GM18867 (cell line): ENCODE results near the gene CBFA2T3.

ENCODE experiments used
- ATAC-seq: cut with Tn5 transposase; IDR thresholded peaks from one replicate; pipeline ENCODE4 v1.9.1; 2021; ENCODE audit warnings: mild to moderate bottlenecking, moderate library complexity; ENCODE audit not compliant: unreplicated experiment

CBFA2T3 gene

DNA sequence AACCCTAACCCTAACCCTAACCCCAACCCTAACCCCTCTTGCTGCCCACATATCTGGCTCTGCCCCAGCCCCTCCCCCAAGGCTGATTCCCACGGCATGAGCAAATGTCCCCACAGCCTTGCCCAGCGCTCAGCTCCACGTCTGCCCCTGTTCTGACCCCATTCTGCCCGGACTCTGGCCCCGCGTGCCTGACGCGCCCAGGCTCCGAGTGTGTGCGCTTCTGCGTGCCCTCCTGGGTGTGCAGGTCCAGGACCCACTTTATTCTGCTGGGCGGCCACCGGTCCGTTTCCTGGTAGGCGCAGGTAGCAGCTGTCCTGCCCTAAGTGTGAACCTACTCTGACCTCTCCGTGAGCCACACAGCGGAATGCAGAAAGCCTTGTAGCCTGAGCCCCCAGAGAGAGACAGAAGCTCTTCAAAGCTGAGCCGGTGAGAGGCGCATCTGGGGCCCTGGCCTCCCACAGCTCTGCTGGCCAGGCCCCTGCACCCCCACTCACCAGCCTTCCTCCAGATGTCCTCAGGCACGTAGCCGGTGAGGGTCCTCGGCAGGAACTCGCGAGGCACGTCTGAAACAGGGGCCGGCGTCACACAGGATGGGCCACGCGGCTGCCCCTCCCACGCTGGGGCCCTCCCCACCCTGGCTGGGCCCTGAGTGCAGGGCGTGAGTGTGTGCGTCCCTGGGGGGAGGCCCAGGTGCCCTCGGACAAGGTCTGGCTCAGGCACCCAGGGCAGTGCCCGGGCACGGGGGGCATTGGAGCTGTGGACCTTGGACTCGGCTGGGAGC, 96.6 kb downstream of the CBFA2T3 start:
- ATAC-seq: no peak

DNA sequence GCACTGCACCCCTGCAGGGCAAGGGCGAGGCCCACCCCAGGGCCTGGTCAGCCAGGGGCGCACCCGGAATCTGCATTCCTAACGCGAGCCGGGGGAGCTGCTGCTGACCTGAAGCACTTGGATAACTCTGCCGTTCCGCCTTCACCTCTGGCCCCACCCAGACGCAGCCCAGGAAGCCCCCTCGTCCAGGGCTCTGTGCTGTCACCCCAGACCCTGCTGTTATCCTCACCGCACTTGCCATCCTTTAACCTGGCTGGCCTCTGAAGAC, 97.3 kb downstream of the CBFA2T3 start:
- ATAC-seq: no peak

DNA sequence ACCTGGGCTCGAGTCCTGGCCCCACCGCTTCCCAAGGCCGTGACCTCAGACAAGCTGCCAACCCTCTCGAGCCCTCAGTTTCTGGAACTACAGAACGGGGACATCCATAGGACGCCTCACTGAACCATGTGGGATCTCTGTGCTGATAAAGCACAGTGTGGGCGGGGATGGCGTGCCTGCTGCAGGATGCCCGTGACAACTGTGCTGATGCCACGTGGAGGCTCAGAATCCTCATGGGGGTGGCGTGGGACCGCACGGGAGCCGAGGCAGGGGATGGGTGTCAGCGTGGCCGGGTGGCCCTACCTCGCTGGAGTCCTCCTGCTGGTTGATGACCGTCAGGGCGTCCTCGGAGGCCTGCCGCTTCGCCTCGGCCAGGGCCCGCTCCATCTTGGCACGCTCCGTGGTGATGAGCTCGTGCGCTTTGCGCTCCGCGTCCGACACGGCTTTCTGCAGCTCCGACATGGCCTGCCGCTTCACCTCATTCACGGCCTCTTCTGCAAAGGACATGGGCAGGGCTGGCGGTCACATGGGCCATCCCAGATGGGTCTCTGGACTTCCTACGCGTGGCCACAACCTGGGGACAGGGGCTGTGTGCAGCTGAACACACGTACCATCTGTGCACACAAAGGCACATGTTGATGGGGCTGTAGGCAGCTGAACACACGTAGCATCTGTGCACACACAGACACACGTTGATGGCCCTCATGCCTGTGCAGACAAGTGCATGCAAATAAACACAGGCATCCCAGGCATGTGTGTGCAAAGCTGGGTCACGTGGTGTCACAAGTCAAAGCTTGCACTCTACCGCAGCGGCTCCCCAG, 97.8 kb downstream of the CBFA2T3 start:
- no peak for ATAC-seq

DNA sequence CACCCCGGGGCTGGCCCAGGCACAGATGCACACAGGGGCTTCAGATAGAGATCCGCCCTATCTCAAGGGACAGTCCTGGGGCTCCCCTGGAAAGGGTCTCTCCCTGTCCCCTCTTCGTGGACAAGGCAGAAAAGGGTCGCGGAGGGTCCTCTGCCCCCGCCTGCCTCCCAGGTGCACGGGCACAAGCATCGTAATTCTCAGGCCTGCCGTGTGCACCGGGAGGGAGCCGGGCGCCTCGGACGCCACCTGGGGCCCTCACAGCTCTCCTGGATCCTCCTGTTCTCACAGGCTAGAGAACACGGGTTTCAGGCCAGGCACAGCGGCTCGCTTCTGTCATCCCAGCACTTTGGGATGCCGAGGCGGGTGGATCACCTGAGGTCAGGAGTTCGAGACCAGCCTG, 98.7 kb downstream of the CBFA2T3 start:
- ATAC-seq: no peak

DNA sequence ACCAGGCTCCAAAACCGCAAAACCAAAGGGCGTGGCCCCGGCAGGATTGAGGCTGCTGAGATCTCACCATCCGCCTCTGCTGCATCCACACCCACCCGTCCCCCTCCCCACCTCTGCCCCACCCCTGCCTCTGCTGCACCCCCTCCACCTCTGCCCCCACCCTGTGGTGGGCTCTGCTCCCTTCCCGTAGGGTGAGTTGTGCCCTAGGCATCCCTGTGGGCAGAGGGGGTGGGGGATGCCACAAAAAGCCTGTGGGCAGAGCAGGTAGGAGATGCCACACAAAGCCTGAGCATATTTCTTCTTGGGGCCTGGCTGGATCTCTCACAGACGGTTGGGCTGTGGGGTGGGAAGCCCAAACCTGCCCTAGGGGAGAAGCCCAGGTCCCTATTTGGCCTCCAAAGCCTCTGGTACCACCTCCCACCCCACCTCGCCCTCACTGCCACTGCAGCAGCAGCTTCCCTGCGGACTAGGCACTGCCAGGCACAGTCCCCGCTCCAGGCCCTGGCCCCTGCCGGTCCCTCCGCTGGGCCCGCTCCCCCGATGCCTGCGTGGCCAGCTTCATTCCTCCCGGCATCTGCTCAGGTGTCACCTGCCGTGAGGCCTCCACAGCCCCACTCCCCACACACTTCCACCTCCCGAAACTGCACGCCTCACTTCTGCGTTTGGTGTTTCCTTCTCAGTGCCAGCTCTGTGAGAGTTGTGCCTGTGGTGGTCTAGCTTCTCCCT, 99.3 kb downstream of the CBFA2T3 start:
- ATAC-seq: no peak

DNA sequence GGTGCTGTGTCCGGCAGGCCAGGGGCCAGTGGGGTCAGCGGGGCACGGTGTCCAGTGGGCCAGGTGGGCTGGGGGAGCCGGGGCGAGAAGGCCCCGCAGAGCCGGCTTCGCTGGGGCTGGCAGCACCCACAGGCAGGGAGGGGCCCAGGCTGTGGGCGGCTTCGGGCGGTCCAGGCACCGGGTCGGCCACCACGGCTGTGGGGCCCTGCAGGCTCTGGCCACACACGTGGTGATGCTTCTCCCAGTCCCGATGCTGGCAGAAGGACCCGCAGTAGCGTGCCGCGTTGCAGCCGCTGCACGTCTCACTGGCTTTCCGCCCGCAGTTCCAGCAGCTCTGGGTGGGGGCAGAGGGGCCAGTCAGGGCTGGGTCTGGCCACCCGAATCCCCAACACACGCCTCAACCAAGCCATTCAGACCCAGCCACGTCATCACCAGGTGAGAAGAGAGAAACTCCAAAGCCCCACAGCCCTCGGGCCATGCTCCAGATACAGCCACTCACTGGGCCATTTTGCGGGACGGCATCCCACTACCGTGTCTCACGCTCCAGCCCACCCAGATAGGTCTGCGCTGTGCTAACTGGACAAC, 100.0 kb downstream of the CBFA2T3 start:
- ATAC-seq: no peak

DNA sequence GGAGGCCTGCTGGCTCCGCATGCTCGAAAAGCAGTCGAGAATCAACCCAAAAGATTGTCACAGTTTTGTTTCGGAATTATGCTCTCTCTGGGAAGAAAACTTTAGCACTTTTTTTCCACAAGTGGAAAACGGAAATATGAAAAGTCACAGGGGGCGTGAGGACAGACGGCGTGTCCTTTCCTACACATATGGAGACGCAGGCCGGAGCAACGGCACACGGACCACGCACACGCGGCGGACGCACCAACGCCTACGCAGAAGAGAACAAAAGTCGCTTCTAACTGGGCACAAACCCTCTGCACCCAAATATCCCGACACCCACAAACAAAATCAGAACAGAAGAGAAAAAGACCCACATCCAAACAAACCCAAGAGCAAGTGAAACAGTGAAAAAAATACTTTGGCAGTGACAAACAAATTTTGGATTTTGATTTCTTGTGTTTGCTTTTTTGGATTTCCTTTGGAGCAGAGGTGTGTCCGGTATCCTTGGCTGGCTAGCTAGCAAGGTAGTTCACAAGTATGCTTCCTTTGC, 101.2 kb downstream of the CBFA2T3 start:
- no peak for ATAC-seq

DNA sequence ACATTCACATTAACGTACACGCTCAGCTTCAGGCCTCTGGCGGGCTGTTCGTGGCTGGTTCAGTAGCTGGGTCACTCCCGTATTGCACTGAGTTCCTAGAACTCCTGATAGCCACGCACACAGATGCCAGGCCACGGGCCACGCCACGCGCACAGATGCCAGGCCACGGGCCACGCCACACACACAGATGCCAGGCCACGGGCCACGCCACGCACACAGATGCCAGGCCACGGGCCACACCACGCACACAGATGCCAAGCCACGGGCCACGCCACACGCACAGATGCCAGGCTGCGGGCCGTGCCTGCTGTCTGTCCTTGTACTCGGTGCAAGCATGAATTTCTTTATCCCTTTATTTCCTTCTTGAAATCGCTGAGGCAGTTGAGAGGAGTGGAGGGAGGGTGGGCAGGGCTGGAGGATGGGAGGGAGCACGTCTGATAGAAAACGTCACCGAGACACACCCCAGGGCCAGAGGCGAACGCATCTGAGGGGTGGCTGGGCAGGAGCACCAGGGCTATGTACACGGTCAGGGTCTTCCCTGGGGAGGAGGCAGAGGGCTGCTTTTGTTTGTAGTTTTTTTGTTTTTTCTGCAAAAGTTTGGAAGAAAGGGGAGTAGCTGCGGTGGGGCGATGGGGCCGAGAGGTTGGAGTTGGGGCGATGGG, 101.9 kb downstream of the CBFA2T3 start:
- ATAC-seq: no peak

DNA sequence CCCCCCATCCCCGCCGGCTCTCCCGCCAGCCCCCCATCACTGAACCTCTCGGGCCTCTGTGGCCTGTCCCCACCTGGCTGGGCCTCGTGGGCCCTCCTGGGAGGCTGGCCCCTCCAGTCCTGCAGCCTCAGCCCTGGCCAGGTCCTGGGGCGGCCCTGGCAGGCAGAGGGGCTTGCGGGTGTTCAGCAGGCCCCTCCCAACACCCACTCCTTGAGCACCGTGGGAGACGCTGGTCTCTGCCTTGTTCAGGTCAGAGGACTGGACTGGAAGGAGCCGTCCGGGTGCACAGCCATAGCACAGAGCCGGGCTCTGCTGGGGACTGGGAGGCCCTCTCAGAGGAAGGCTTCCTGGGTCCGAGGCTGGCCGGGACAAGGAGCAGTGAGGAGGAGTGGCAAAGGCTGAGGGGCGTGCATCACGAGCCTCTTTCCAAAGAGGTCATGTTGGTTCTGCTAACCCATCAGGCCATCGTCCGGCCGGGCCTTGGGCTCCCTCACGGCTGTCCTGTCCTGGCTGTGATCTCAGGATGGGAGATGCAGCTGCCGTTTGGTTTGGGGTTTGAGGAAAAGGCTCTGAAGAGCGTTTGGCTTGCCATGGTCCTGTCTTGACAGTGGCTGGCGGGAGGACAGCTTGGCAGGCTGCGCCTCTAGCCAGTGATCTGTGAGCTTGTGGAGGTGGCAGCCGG, 104.2 kb downstream of the CBFA2T3 start:
- ATAC-seq: no peak

DNA sequence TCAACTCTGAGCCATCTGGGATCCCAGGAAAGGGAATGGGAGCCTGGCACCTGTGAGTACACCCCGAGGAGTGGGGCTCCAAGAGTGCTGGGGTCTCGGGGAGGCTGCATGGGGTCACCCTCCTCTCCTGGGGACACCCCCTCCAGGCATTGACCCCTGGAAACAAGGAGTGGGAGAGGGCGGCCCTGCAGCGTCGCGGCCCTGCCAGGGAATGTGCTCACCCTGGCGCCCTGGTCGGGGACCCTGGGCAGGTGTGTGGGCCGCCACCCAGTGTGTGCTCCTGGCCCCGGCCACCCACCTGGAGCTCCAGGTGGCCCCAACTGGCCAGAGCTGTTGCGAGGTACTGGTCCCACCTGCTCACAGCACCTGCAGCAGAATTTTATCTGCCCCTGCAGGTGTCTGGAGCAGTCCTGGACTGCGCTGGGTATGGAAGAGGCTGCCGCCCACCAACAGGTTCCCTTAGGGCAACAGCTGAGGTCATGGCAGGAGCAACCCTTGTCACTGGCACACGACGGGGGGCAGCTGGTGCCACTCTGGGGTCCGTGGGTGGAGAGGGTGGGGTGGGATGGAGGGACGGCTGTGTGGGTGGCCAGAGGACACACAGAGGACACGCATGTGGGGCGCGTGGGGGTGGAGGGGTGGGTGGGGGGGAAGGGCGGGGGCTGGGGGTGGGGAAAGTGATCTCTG, 105.1 kb downstream of the CBFA2T3 start:
- no peak for ATAC-seq

DNA sequence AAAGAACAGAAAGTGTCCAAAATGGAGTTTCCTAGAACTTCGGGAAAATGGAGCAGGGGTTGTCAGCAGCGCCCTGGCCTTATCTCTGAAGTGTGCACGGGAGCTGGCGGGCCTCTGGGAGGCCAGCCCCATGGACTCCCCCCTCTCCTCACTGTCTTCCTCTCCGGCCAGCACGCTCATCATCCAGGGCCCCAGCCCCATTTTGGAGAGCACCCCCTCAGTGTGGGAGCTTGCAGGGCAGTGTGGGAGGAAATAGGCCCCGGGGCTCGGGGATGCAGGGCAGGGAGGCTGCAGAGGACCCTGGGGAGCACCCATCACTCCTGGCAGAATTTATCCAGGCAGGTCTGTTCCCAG, 105.7 kb downstream of the CBFA2T3 start:
- no peak for ATAC-seq

DNA sequence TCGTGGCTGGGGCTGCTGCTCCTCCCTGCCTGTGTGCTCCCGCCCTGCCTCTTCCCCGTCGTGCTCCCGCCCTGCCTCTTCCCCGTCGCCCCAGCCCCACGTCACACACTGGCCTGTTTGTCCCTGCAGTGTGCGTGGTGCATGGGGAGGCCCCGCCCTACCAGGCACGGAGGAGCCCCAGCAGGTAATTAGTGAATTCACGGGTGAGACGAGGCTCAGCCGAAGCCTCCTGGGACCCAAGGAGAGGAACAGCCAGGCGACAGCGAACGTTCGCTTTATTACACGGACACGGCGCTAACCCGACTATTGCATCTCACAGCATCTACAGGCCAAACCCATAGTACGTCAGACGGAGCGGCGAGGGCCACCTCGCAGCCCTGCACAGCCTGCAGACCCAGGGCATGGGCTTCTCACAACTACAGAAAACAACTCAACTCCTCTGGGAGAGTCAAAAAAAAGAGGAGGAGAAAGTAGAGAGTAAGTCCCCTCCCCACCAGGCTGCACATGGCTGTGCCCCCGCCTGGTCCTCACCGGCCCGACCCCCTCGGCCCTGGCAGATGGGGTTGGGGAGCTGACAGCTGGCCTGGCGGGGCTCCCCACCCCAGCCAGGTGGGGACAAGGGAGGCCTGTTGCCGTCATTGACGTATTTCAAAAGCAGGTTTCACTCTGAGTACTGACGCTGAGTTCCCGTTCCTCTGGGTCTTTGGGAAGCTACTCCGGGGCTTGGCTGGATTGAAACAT, 106.2 kb downstream of the CBFA2T3 start:
- no peak for ATAC-seq

DNA sequence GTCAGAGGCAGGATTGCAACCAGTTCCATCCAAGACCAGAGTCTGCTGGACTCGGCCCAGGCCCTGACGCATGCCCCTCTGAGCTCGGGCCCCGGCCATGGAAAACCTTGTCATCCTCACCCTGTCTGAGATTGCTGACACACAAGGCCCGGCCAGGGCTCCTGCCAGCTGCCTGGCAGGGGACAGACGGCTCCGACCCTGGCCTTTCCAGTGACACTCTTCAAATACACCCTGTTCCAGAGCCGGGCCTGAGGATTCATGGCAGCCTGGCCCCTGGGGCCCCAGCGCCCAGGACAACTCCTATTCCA, 107.4 kb downstream of the CBFA2T3 start:
- ATAC-seq: no peak

DNA sequence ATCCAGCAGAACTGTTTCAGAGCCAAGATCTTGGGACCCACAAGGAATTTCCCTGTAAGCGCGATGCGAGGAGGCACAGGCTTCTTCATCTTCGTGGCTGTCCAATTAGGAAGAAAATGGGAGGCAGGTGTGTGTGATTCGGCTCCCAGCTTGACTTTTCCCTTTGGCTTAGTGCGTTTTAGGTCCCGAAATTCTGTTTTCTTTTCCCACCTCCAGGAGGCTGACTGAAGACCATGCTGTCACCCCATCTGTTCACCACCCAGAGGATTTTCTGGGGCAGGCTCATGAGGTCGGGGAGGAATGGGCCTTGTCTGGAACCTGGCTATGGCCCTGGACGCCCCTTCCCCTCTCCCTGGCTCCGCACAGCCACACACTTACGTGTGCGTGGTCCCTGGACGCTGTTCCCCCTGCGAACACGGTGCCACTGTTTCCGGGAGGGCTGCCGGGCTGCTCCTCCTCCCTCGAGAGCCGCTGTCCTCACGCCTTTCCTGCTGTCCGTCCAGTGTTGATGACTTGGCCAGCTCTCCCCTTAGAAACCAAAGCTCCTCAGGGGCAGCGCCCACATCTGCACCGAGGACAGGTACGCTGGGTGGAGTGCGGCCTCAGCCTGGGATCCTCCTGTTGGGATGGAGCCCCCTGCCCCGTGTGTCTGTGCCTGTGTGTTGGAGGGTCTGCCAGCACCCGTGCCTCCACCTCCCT, 107.9 kb downstream of the CBFA2T3 start:
- ATAC-seq: no peak

DNA sequence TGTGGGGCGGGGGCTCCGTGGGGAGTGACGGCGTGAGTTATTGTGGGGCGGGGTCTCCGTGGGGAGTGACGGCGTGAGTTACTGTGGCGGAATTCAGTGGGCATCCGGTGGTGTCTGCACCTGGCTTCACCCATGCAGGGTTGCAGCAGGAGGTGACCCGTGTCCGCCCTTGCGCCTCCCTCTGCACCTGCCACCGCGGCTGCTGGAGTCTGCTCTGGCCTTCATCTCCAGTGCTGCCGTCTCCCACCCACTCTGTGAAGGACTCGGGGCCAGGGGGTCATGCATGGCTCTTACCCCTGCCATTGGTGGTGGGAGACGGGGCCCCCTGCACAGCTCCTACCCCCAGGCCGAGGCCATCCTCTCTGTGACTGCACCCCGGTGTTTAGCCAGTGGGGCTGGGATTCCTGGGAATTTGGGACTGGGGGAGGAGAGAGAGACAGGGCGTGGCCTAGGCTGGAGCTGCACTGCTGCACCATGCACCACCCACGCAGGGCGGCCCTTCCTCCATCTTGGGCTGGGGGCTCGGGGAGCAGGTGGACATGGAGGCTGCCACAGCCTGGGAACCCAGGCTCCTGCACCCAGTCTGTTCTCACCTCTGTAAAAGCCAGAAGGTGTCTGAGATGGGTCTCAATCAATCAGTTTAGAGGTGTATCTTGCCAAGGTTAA, 109.3 kb downstream of the CBFA2T3 start:
- ATAC-seq: no peak

DNA sequence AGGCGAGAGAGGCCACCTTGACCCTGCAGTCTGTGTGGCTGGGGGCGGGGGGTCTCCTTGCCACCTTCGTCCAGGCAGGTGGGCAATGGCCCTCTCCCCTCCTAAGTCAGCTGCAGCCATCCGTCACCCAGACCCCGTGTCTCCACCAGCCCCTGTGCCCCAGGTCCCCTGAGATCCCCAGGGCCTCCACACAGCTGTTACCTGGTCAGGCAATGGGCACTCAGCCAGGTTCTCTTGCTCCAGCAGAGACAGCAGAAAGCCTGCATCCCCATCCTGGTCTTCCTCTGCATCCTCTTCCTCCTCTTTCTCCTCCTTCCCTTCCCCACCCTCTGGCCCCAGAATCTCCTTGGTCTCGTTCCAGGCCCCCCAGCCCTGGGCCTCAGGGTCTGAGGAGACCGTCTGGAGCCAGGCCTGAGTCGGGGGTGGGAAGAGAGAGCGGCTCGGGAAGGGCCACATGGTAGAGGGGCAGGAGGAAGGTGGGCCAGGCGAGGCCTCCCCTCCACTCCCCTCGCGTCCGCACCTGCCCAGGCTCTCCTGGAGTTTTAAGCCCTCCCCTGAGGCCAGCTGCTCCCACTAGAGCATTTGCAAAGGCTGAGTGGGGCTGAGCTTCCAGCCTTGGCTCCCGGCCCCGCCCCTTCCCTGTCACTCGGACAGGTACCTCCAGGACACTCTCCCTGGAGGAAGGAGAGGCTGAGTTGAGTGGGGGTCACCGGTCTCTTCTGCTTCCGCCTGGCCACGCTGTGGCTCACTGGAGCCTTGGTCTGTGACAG, 110.7 kb downstream of the CBFA2T3 start, which contains the start of gene PABPN1L:
Gene PABPN1L, minus strand, starts transcription at position 510 of the 770 bp plus-strand sequence. Its CDS starts 54 bp downstream, at position 456.
- no peak for ATAC-seq

DNA sequence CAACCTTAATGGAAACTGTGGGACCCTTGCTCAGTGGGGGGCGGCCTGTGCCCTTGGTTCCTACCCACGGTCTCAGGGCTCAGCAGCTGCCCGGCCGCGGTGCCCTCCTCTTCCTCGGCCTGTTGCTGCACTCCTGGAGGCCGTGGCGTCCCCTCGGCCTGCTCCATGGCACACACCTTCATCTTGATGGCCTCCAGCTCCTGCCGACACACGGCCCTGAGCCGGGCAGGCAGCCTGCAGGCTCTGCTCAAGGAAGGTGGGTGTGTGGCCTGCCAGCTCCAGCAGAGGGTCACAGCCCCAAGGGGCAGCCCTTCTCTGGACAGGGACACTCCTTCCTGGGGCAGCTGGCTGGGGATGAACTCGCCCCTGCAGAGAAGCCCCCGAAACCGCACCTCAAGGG, 111.3 kb downstream of the CBFA2T3 start:
- ATAC-seq: no peak
